Liver (tissue), 9 donors: ENCODE results near the gene HNRNPA0. TPM values are rescaled to one million over a fixed set of nuclear protein-coding genes. Genes with fewer than 3 reads are reported as not detected.
A peak's percentile ranks its signal among the peaks of the same experiment; 100 is the strongest.

Experiments used
- DNase-seq: peaks from one replicate; pipeline ENCODE4 v3.0.0-alpha.2; 2017; ENCODE audit warnings: low spot score
- H3K27ac ChIP-seq, 2 donors: one replicate each; pipeline ENCODE4 v1.7.0; 2013; ENCODE audit warnings: inconsistent platforms in 2 of 2, low read length in 2 of 2, control low read depth in 1 of 2, low read depth in 1 of 2, mild to moderate bottlenecking in 1 of 2
- H3K27me3 ChIP-seq, 4 donors: one replicate each; pipeline versions ENCODE4 v1.6.1 to v1.7.0; 2013; ENCODE audit warnings: low read length in 3 of 4, inconsistent platforms in 1 of 4, mild to moderate bottlenecking in 1 of 4, moderate library complexity in 1 of 4; ENCODE audit not compliant: control insufficient read depth in 4 of 4, insufficient read depth in 4 of 4
- H3K36me3 ChIP-seq, 4 donors: one replicate each; pipeline versions ENCODE4 v1.6.1 to v1.7.0; 2013; ENCODE audit warnings: low read length in 3 of 4, mild to moderate bottlenecking in 3 of 4, low read depth in 1 of 4, moderate library complexity in 1 of 4; ENCODE audit not compliant: control insufficient read depth in 4 of 4, insufficient read depth in 3 of 4
- H3K4me1 ChIP-seq, 4 donors: one replicate each; pipeline versions ENCODE4 v1.6.1 to v1.7.0; 2013; ENCODE audit warnings: low read length in 3 of 4, mild to moderate bottlenecking in 3 of 4, moderate library complexity in 1 of 4; ENCODE audit not compliant: control insufficient read depth in 4 of 4, insufficient read depth in 4 of 4
- H3K4me3 ChIP-seq, 3 donors: one replicate each; pipeline versions ENCODE4 v1.6.1 to v1.7.0; 2013; ENCODE audit warnings: low read length in 3 of 3, control low read depth in 1 of 3, low read depth in 1 of 3, mild to moderate bottlenecking in 1 of 3
- H3K9ac ChIP-seq, 2 donors: one replicate each; pipeline ENCODE4 v1.7.0; 2013; ENCODE audit warnings: low read length in 2 of 2, mild to moderate bottlenecking in 2 of 2, moderate library complexity in 2 of 2, control low read depth in 1 of 2, low read depth in 1 of 2
- H3K9me3 ChIP-seq, 4 donors: one replicate each; pipeline versions ENCODE4 v1.6.1 to v1.7.0; 2013; ENCODE audit warnings: low read length in 3 of 4; ENCODE audit not compliant: control insufficient read depth in 4 of 4
- ATF3 ChIP-seq: IDR thresholded peaks from 2 replicates; pipeline ENCODE4 v1.6.1; 2016; ENCODE audit warnings: antibody characterized with exemption
- CTCF ChIP-seq: fragments of 150-350 bp; IDR thresholded peaks from 2 replicates; pipeline ENCODE4 v1.5.1; 2017; ENCODE audit warnings: improper control_type of control experiment, low read depth, low read length; ENCODE audit not compliant: missing input control
- EGR1 ChIP-seq, 2 donors: IDR thresholded peaks; 2 replicates each; pipeline ENCODE4 v1.6.1; 2016 to 2018; ENCODE audit warnings: antibody characterized with exemption in 2 of 2, low read depth in 2 of 2
- FOXA1 ChIP-seq: IDR thresholded peaks from 2 replicates; pipeline ENCODE4 v1.6.1; 2016; ENCODE audit warnings: antibody characterized with exemption
- FOXA2 ChIP-seq: IDR thresholded peaks from 2 replicates; pipeline ENCODE4 v1.6.1; 2016; ENCODE audit warnings: antibody characterized with exemption
- GABPA ChIP-seq, 2 donors: IDR thresholded peaks in 1 of 2; conservative IDR thresholded peaks in 1 of 2; 2 replicates each; pipeline ENCODE4 v1.6.1; 2016; ENCODE audit warnings: antibody characterized with exemption in 2 of 2, mild to moderate bottlenecking in 1 of 2, moderate library complexity in 1 of 2
- HNF4A ChIP-seq, 2 donors: conservative IDR thresholded peaks; 2 replicates each; pipeline ENCODE4 v1.6.1; 2016; ENCODE audit warnings: antibody characterized with exemption in 2 of 2, mild to moderate bottlenecking in 2 of 2
- HNF4G ChIP-seq: IDR thresholded peaks from 2 replicates; pipeline ENCODE4 v1.6.1; 2016; ENCODE audit warnings: antibody characterized with exemption
- JUND ChIP-seq, 2 donors: IDR thresholded peaks; 2 replicates each; pipeline ENCODE4 v1.6.1; 2016; ENCODE audit warnings: antibody characterized with exemption in 2 of 2
- NR2F2 ChIP-seq: IDR thresholded peaks from 2 replicates; pipeline ENCODE4 v1.6.1; 2016; ENCODE audit warnings: antibody characterized with exemption
- RAD21 ChIP-seq, 2 donors: IDR thresholded peaks; 2 replicates each; pipeline ENCODE4 v1.6.1; 2016; ENCODE audit warnings: antibody characterized with exemption in 2 of 2, mild to moderate bottlenecking in 2 of 2
- RXRA ChIP-seq, 2 donors: IDR thresholded peaks; 2 replicates each; pipeline ENCODE4 v1.6.1; 2017 to 2018; ENCODE audit warnings: antibody characterized with exemption in 2 of 2, mild to moderate bottlenecking in 1 of 2
- SP1 ChIP-seq: IDR thresholded peaks from 2 replicates; pipeline ENCODE4 v1.6.1; 2018; ENCODE audit warnings: antibody characterized with exemption, mild to moderate bottlenecking
- TAF1 ChIP-seq: conservative IDR thresholded peaks from 2 replicates; pipeline ENCODE4 v1.6.1; 2016; ENCODE audit warnings: antibody characterized with exemption, mild to moderate bottlenecking
- YY1 ChIP-seq: IDR thresholded peaks from 2 replicates; pipeline ENCODE4 v1.6.1; 2016; ENCODE audit warnings: antibody characterized with exemption, mild to moderate bottlenecking
- WGBS: extraction: QIAGEN DNeasy Blood & Tissue Kit; methylation state at CpG from one replicate; pipeline ENCODE4 v1.1.7; 2013; 5-methylcytosine and 5-hydroxymethylcytosine counted together
- polyA plus RNA-seq, 2 donors: library from polyadenylated mRNA; stranded (reverse) in 1 of 2; unstranded in 1 of 2; fragments of 200-250 nt in 1 of 2; fragments of >200 nt in 1 of 2; fragmentation: Nextera tagmentation in 1 of 2; extraction: Ambion mirVana in 1 of 2; gene quantifications; one replicate each; pipeline versions ENCODE4 v1.2.1 to v1.2.3, GENCODE V29; 2013 to 2015
- total RNA-seq, 2 donors: library from RNA; depleted of rRNA; stranded (reverse); fragments of >200 nt; gene quantifications; one replicate each; pipeline ENCODE4 v1.2.3, GENCODE V29; 2014
- TF ChIP-seq, protein P1 (sequence below): IDR thresholded peaks from 2 replicates; pipeline ENCODE4 v1.6.1; 2016; ENCODE audit warnings: antibody characterized with exemption
- TF ChIP-seq, protein P2 (sequence below): IDR thresholded peaks from 2 replicates; pipeline ENCODE4 v1.6.1; 2016; ENCODE audit warnings: antibody characterized with exemption
- TF ChIP-seq, protein P3 (sequence below): IDR thresholded peaks from 2 replicates; pipeline ENCODE4 v1.6.1; 2016; ENCODE audit warnings: antibody characterized with exemption, mild to moderate bottlenecking
- donor health status: healthy.
- donor health status: healthy.
- donor health status: healthy.
- donor health status: healthy.
- donor health status: healthy.

HNRNPA0 gene
- total and polyA plus RNA-seq, 4 donors: 1.8 to 12.9 (median 7.6) TPM

DNA sequence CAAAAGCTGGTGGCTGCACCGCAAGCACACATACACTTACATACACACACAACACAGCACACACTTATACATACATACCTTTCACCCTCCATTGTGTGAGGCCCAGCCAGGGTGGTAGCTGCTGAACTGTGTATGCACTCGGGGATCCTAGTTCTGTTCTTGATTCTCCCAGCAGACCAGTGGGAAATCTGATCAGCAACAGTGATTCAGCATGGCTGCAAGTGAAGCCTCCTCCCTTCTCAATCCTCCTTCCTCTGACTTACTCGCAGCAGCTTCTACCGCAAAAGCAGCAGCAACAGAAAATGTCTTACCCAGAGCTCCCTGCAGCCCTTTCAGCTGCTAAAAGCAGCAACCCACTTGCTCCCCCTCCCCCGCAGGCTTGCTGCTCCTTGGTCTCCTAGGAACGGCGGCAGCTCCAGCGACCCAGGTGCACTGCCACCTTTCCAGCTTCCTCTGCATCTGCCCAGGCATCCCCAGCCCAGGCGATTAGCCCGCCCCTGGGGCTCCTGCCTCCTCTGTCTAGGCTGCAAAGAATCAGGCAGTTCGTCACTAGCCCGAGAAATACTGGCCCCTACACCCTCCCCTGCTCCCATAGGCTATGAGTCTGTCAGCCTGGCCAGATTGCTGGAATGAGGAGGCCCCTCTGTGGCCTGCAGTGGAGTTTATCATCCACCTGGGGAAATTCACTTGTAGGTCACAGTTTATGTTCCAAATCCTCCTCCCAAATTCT, 18.4 kb downstream of the HNRNPA0 start, which contains the start of gene KLHL3:
Gene KLHL3, minus strand, starts transcription at position 535 of the 730 bp plus-strand sequence. Its CDS starts 443 bp downstream, at position 92.
- 13% methylated on average over 12 of the region's 12 CpGs for WGBS
- TF ChIP-seq CTCF (peak; percentile 35), FOXA1 (no peak), YY1 (no peak), SP1 (peak; percentile 27), RAD21 (IDR thresholded peaks at IDR 0.05) (peak; percentile 82 to 88), TAF1 (peak; percentile 39), JUND (IDR thresholded peaks at IDR 0.05) (no peak), EGR1 (IDR thresholded peaks at IDR 0.05; ENCODE audit: low read depth in 2 of 2) (no peak), HNF4G (no peak), NR2F2 (no peak), RXRA (IDR thresholded peaks at IDR 0.05) (peak in 1 of 2 donors; percentile 42), GABPA (IDR thresholded peaks at IDR 0.05 in 1 of 2, conservative IDR thresholded peaks at IDR 0.05 in 1 of 2) (no peak), FOXA2 (no peak), ATF3 (no peak), HNF4A (conservative IDR thresholded peaks at IDR 0.05) (peak in 1 of 2 donors; percentile 34)
- TF ChIP-seq, protein P1, sequence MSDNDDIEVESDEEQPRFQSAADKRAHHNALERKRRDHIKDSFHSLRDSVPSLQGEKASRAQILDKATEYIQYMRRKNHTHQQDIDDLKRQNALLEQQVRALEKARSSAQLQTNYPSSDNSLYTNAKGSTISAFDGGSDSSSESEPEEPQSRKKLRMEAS: no peak
- TF ChIP-seq, protein P2, sequence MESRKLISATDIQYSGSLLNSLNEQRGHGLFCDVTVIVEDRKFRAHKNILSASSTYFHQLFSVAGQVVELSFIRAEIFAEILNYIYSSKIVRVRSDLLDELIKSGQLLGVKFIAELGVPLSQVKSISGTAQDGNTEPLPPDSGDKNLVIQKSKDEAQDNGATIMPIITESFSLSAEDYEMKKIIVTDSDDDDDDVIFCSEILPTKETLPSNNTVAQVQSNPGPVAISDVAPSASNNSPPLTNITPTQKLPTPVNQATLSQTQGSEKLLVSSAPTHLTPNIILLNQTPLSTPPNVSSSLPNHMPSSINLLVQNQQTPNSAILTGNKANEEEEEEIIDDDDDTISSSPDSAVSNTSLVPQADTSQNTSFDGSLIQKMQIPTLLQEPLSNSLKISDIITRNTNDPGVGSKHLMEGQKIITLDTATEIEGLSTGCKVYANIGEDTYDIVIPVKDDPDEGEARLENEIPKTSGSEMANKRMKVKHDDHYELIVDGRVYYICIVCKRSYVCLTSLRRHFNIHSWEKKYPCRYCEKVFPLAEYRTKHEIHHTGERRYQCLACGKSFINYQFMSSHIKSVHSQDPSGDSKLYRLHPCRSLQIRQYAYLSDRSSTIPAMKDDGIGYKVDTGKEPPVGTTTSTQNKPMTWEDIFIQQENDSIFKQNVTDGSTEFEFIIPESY: no peak
- TF ChIP-seq, protein P3, sequence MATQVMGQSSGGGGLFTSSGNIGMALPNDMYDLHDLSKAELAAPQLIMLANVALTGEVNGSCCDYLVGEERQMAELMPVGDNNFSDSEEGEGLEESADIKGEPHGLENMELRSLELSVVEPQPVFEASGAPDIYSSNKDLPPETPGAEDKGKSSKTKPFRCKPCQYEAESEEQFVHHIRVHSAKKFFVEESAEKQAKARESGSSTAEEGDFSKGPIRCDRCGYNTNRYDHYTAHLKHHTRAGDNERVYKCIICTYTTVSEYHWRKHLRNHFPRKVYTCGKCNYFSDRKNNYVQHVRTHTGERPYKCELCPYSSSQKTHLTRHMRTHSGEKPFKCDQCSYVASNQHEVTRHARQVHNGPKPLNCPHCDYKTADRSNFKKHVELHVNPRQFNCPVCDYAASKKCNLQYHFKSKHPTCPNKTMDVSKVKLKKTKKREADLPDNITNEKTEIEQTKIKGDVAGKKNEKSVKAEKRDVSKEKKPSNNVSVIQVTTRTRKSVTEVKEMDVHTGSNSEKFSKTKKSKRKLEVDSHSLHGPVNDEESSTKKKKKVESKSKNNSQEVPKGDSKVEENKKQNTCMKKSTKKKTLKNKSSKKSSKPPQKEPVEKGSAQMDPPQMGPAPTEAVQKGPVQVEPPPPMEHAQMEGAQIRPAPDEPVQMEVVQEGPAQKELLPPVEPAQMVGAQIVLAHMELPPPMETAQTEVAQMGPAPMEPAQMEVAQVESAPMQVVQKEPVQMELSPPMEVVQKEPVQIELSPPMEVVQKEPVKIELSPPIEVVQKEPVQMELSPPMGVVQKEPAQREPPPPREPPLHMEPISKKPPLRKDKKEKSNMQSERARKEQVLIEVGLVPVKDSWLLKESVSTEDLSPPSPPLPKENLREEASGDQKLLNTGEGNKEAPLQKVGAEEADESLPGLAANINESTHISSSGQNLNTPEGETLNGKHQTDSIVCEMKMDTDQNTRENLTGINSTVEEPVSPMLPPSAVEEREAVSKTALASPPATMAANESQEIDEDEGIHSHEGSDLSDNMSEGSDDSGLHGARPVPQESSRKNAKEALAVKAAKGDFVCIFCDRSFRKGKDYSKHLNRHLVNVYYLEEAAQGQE: no peak
- H3K36me3 ChIP-seq: no peaks in the 10 kb centered on the region
- peak within 1 kb of the TSS; percentile 37 to 70 for H3K27ac ChIP-seq
- H3K9me3 ChIP-seq: no peaks in the 10 kb centered on the region
- peak; percentile 43 for DNase-seq
- peaks cover 0 to 46% (median 39%) of the 10 kb centered on the region in 4 donors for H3K4me1 ChIP-seq
- H3K9ac ChIP-seq: peak within 1 kb of the TSS; percentile 8 to 58
- no peaks in the 10 kb centered on the region for H3K27me3 ChIP-seq
- H3K4me3 ChIP-seq: peak within 1 kb of the TSS; percentile 29 to 56 (median 44)
